Kidney (tissue), 14 donors: ENCODE data around the gene DPP6. TPM values are rescaled to one million over a fixed set of nuclear protein-coding genes. Genes with fewer than 3 reads are reported as not detected.
A peak's percentile ranks its signal among the peaks of the same experiment; 100 is the strongest.

Source experiments
- DNase-seq, 5 donors: peaks; one replicate each; pipeline ENCODE4 v3.0.0-alpha.2; 2013 to 2020
- FAIRE-seq: peaks from 2 replicates; lab custom pipeline; 2012; peaks lifted over from hg19 to GRCh38; lab: Jason Lieb, UNC
- H3K27ac ChIP-seq, 2 donors: one replicate each; pipeline ENCODE4 v1.7.0; 2013; ENCODE audit warnings: low read depth in 2 of 2, low read length in 2 of 2, inconsistent platforms in 1 of 2
- H3K27me3 ChIP-seq: one replicate; pipeline ENCODE4 v1.7.1; 2013; ENCODE audit warnings: low read length, inconsistent platforms; ENCODE audit not compliant: control insufficient read depth, insufficient read depth
- H3K36me3 ChIP-seq, 3 donors: one replicate each; pipeline versions ENCODE4 v1.7.0 to v1.7.1; 2013; ENCODE audit warnings: low read length in 3 of 3, control low read depth in 1 of 3, inconsistent platforms in 1 of 3; ENCODE audit not compliant: insufficient read depth in 3 of 3, control insufficient read depth in 2 of 3
- H3K4me1 ChIP-seq, 3 donors: one replicate each; pipeline versions ENCODE4 v1.7.0 to v1.7.1; 2013; ENCODE audit warnings: low read length in 3 of 3, inconsistent platforms in 1 of 3, low read depth in 1 of 3; ENCODE audit not compliant: control insufficient read depth in 2 of 3, insufficient read depth in 2 of 3
- H3K4me3 ChIP-seq, 3 donors: one replicate each; pipeline versions ENCODE4 v1.7.0 to v1.8.1; 2013; ENCODE audit warnings: low read length in 3 of 3, control low read depth in 1 of 3, inconsistent platforms in 1 of 3
- H3K9ac ChIP-seq, 3 donors: one replicate each; pipeline versions ENCODE4 v1.7.0 to v1.7.1; 2013; ENCODE audit warnings: low read length in 3 of 3, control low read depth in 1 of 3, inconsistent platforms in 1 of 3
- H3K9me3 ChIP-seq, 3 donors: one replicate each; pipeline versions ENCODE4 v1.7.0 to v1.7.1; 2013; ENCODE audit warnings: low read length in 3 of 3, control low read depth in 1 of 3, inconsistent platforms in 1 of 3; ENCODE audit not compliant: control insufficient read depth in 2 of 3, insufficient read depth in 1 of 3
- CTCF ChIP-seq: IDR thresholded peaks from 3 replicates; pipeline ENCODE4 v1.5.1; 2012; ENCODE audit warnings: mild to moderate bottlenecking, moderate library complexity, borderline replicate concordance; ENCODE audit not compliant: insufficient read depth; ENCODE audit errors: extremely low read depth
- intact Hi-C: fragments of 100-400 bp; cut with DNase I; formaldehyde crosslinking; loops from one replicate; pipeline ENCODE4 v1.11.1; 2022
- polyA plus RNA-seq: library from polyadenylated mRNA; stranded (reverse); fragments of 350-450 nt; fragmentation: Illumina TruSeq; extraction: RNeasy Lipid Tissue Mini Kit (QIAGEN cat#74804); gene quantifications from one replicate; pipeline ENCODE4 v1.2.3, GENCODE V29; 2014; ENCODE audit warnings: low read depth, low replicate concordance; ENCODE audit not compliant: insufficient read depth
- total RNA-seq: library from RNA; stranded (reverse); fragmentation: NEBNext Ultra II Directional; extraction: Animal tissue kit (Norgen Biotek cat#: 25700); gene quantifications from one replicate; pipeline ENCODE4 v1.2.1, GENCODE V29; 2021
- donor health status: control.
- donor health status: control.
- donor health status: control.
- donor health status: control.
- donor health status: control.
- donor health status: DM: yes; HTN: yes; CAD: no.
- donor health status: Normal renal cell carcinoma (clear cell type).

DPP6 gene
- total and polyA plus RNA-seq, 2 donors from 2014 or later: 1.8 to 6.9 TPM

GRCh38 chr7:154898973-154899855 is 847.0 kb downstream of the DPP6 start:
- H3K4me3 ChIP-seq: no peak overlapping the region
- no peak overlapping the region for H3K9ac ChIP-seq
- DNase-seq (peak in 1 of 5 donors; percentile 67), FAIRE-seq (no peak)
- no peaks in the 10 kb centered on the region for H3K9me3 ChIP-seq
- no peak overlapping the region for H3K27ac ChIP-seq
- no peaks in the 10 kb centered on the region for H3K27me3 ChIP-seq
- H3K4me1 ChIP-seq: no peaks in the 10 kb centered on the region
- intact Hi-C loops: no loop called here
- TF ChIP-seq CTCF: no peak
- no peaks in the 10 kb centered on the region for H3K36me3 ChIP-seq

- FAIRE-seq (no peak), DNase-seq (no peak)
- intact Hi-C loops: no loop called here
- TF ChIP-seq CTCF: no peak
- Histone ChIP-seq H3K4me3 (no peak overlapping the region), H3K9me3 (no peaks in the 10 kb centered on the region), H3K4me1 (no peaks in the 10 kb centered on the region), H3K27me3 (no peaks in the 10 kb centered on the region), H3K36me3 (no peaks in the 10 kb centered on the region), H3K9ac (no peak overlapping the region), H3K27ac (no peak overlapping the region)
These were observed 847.7 kb downstream of the DPP6 start for GRCh38 chr7:154899862-154900261.

DNA sequence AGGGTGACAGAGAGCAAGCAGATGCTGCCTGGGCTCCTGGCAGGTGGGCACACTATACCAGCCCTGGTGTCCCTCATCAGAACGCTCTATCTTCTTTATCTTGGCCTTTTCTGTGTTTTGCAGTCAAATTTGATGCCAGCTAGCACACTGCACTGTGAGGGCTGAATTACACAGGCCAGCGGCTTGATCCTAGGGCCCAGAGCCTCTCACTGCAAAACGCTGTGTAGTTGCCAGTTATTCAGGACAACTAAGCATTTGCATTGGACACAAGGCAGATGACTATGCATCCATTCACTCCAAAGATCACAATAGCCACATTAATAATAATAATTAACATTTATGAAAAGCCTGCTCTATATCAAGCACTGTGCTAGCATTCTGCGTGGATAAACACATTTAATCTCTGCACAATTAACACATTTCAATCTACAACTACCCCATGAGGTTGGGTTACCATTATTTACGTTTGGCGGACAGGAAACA is 850.4 kb downstream of the DPP6 start:
- no peaks in the 10 kb centered on the region for H3K4me1 ChIP-seq
- no peak overlapping the region for H3K9ac ChIP-seq
- H3K36me3 ChIP-seq: no peaks in the 10 kb centered on the region
- no peak overlapping the region for H3K4me3 ChIP-seq
- no peak overlapping the region for H3K27ac ChIP-seq
- FAIRE-seq: no peak
- peak in 1 of 5 donors; percentile 26 for DNase-seq
- intact Hi-C loops: no loop called here
- no peak for TF ChIP-seq CTCF
- no peaks in the 10 kb centered on the region for H3K27me3 ChIP-seq
- no peaks in the 10 kb centered on the region for H3K9me3 ChIP-seq
